Naive thymus-derived CD4-positive, alpha-beta T cell (primary cell): ENCODE measurements around the gene RSPH10B. TPM values are rescaled to one million over a fixed set of nuclear protein-coding genes. Genes with fewer than 3 reads are reported as not detected.
"Not testable (repeated sequence)": the region's sequence is repeated elsewhere in the genome, so short reads cannot be mapped to it uniquely, and the experiment has no call there.

ENCODE experiments used
- ATAC-seq: fragments of 150-1000 bp; cut with Tn5 transposase; 2 replicates; pipeline ENCODE4 v1.10.0; 2021; ENCODE audit warnings: mild to moderate bottlenecking, moderate library complexity
- CTCF ChIA-PET: fragments of 350-600 bp; sonication (Branson Sonifier 250); formaldehyde crosslinking; loops from one replicate; lab custom pipeline; 2021; ENCODE audit warnings: antibody characterized with exemption; lab: Charles Lee
- POLR2A ChIA-PET: fragments of 350-600 bp; sonication (Branson Sonifier 250); formaldehyde crosslinking; loops from one replicate; lab custom pipeline; 2021; ENCODE audit warnings: antibody characterized with exemption, inconsistent platforms; lab: Charles Lee
- DNase-seq, 9 donors: peaks; one replicate each; pipeline versions ENCODE4 v3.0.0 to v3.0.0-alpha.2; 2020 to 2022; ENCODE audit warnings: mixed read lengths in 1 of 9
- H3K27ac ChIP-seq: one replicate; pipeline ENCODE4 v1.7.0; 2013; ENCODE audit warnings: mild to moderate bottlenecking, low read depth, low read length, moderate library complexity
- H3K27me3 ChIP-seq, 2 donors: one replicate each; pipeline ENCODE4 v1.7.0; 2013; ENCODE audit warnings: low read length in 2 of 2, mild to moderate bottlenecking in 2 of 2, moderate library complexity in 2 of 2; ENCODE audit not compliant: control insufficient read depth in 2 of 2, insufficient read depth in 2 of 2
- H3K36me3 ChIP-seq, 3 experiments: 1 replicate in 2 of 3; 2 replicates in 1 of 3; pipeline ENCODE4 v1.7.0; 2013; ENCODE audit warnings: low read length in 3 of 3, mild to moderate bottlenecking in 3 of 3, moderate library complexity in 1 of 3; ENCODE audit not compliant: insufficient read depth in 3 of 3, control insufficient read depth in 2 of 3
- H3K4me1 ChIP-seq, 2 donors: one replicate each; pipeline ENCODE4 v1.7.0; 2013; ENCODE audit warnings: low read length in 2 of 2, mild to moderate bottlenecking in 2 of 2, moderate library complexity in 1 of 2; ENCODE audit not compliant: control insufficient read depth in 2 of 2, insufficient read depth in 2 of 2
- H3K4me3 ChIP-seq: 2 replicates; pipeline ENCODE4 v1.7.0; 2013; ENCODE audit warnings: mild to moderate bottlenecking, low read length
- H3K9me3 ChIP-seq, 3 experiments: 1 replicate in 2 of 3; 2 replicates in 1 of 3; pipeline ENCODE4 v1.7.0; 2013; ENCODE audit warnings: low read length in 3 of 3; ENCODE audit not compliant: control insufficient read depth in 2 of 3
- H3K27ac Mint-ChIP-seq, 9 donors: one replicate each; pipeline ENCODE4 v1.8.0; 2020 to 2022; ENCODE audit warnings: mixed read lengths in 9 of 9, mild to moderate bottlenecking in 8 of 9, moderate library complexity in 5 of 9, inconsistent platforms in 2 of 9
- H3K27me3 Mint-ChIP-seq, 5 donors: one replicate each; pipeline ENCODE4 v1.8.0; 2021 to 2022; ENCODE audit warnings: mixed read lengths in 5 of 5, mild to moderate bottlenecking in 1 of 5
- H3K36me3 Mint-ChIP-seq, 5 donors: one replicate each; pipeline ENCODE4 v1.8.0; 2020 to 2022; ENCODE audit warnings: mixed read lengths in 5 of 5, mild to moderate bottlenecking in 3 of 5, inconsistent platforms in 1 of 5
- H3K4me1 Mint-ChIP-seq, 7 donors: one replicate each; pipeline ENCODE4 v1.8.0; 2020 to 2022; ENCODE audit warnings: mixed read lengths in 7 of 7, mild to moderate bottlenecking in 3 of 7, inconsistent platforms in 1 of 7
- H3K4me3 Mint-ChIP-seq, 10 donors: one replicate each; pipeline ENCODE4 v1.8.0; 2020 to 2022; ENCODE audit warnings: mild to moderate bottlenecking in 10 of 10, mixed read lengths in 10 of 10, moderate library complexity in 6 of 10, inconsistent platforms in 2 of 10
- H3K9me3 Mint-ChIP-seq, 11 donors: one replicate each; pipeline ENCODE4 v1.8.0; 2020 to 2022; ENCODE audit warnings: mixed read lengths in 11 of 11, mild to moderate bottlenecking in 4 of 11, inconsistent platforms in 1 of 11, moderate library complexity in 1 of 11
- intact Hi-C, 2 donors: fragments of 100-400 bp; cut with micrococcal nuclease; formaldehyde crosslinking; loops; one replicate each; pipeline ENCODE4 v1.15.1; 2023
- polyA plus RNA-seq, 2 donors: library from polyadenylated mRNA; unstranded; fragments of 300-500 nt; fragmentation: Illumina TruSeq; gene quantifications; one replicate each; pipeline ENCODE4 v1.2.3, GENCODE V29; 2021
- total RNA-seq, 6 experiments: library from RNA in 5 of 6; stranded (reverse) in 5 of 6; gene quantifications; 1 replicate in 5 of 6; 2 replicates in 1 of 6; pipeline ENCODE4 v1.2.3 and lab custom pipeline; 2021 to 2026

The RSPH10B gene
- total and polyA plus RNA-seq, 7 experiments from 2014 or later = 0.41 TPM; not detected in 6

GRCh38 chr7:5979680-5980314, 9.3 kb upstream of the RSPH10B start:
- H3K4me3 ChIP-seq, H3K27me3 ChIP-seq, H3K27me3 Mint-ChIP-seq, H3K27ac ChIP-seq, H3K4me3 Mint-ChIP-seq, POLR2A ChIA-PET, H3K36me3 Mint-ChIP-seq, CTCF ChIA-PET, H3K4me1 Mint-ChIP-seq, H3K36me3 ChIP-seq, H3K9me3 ChIP-seq, H3K4me1 ChIP-seq, H3K9me3 Mint-ChIP-seq, ATAC-seq, DNase-seq: not testable (repeated sequence)
- intact Hi-C loops = loop anchor here in 1 of 2 donors (5.0 kb wide), 1 partner anchor 122 kb away; no protein-coding TSS in a partner anchor
- peak overlapping the region in 1 of 9 donors; percentile 51 for H3K27ac Mint-ChIP-seq

GRCh38 chr7:5973580-5973979, 3.1 kb upstream of the RSPH10B start:
- H3K27ac ChIP-seq, H3K27me3 Mint-ChIP-seq, POLR2A ChIA-PET, ATAC-seq, H3K27me3 ChIP-seq, H3K27ac Mint-ChIP-seq, H3K4me1 Mint-ChIP-seq, CTCF ChIA-PET, H3K9me3 ChIP-seq, H3K36me3 Mint-ChIP-seq, H3K36me3 ChIP-seq, DNase-seq, H3K9me3 Mint-ChIP-seq, intact Hi-C loops, H3K4me1 ChIP-seq, H3K4me3 Mint-ChIP-seq, H3K4me3 ChIP-seq: not testable (repeated sequence)

DNA sequence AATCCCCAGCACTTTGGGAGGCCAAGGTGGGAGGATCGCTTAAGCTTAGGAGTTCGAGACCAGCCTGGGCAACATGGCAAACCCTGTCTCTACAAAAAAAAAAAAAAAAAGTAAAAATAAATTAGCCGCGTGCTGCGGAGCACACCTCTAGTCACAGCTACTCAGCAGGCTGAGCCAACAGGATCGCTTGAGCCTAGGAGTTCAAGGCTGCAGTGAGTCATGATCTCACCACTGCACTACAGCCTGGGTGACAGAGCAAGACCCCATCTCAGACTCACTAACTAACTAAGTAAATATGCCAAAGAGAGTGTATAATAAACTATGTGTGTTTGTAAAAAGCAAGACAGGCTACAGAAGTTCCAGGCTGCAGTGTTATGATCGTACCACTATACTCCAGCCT, 6.7 kb downstream of the RSPH10B start:
- POLR2A ChIA-PET = not testable (repeated sequence)

DNA sequence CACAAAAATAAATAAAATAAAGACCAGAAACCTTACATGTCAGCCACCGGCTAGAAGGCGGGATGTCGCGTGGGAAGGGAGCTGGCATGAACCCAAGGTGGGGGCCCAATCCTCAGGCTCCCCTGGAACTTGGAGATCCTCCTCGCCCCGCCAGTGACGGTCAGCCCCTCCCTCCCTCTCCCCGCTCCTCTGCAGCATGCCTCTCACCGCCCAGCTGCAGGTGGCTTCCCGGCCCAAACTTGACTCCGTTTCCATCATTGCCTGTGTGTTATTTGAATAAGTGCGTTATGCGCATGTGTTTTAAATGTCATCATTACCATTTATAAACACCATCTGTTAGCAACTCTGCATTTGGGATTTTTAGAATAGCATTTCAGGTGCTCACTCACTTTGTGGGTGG, 7.3 kb downstream of the RSPH10B start:
- CTCF ChIA-PET, H3K36me3 Mint-ChIP-seq, H3K9me3 ChIP-seq, DNase-seq, intact Hi-C loops, H3K4me3 Mint-ChIP-seq, ATAC-seq, H3K36me3 ChIP-seq, H3K27me3 Mint-ChIP-seq, POLR2A ChIA-PET, H3K27me3 ChIP-seq, H3K27ac ChIP-seq, H3K27ac Mint-ChIP-seq, H3K4me3 ChIP-seq, H3K4me1 Mint-ChIP-seq, H3K9me3 Mint-ChIP-seq, H3K4me1 ChIP-seq: not testable (repeated sequence)

More for the DNA sequence above, 6.7 kb downstream of the RSPH10B start:
- H3K9me3 ChIP-seq, DNase-seq, ATAC-seq, H3K9me3 Mint-ChIP-seq, H3K27ac ChIP-seq, H3K4me1 Mint-ChIP-seq, H3K36me3 Mint-ChIP-seq, H3K27me3 ChIP-seq, H3K27me3 Mint-ChIP-seq, H3K4me3 ChIP-seq, H3K4me3 Mint-ChIP-seq, H3K4me1 ChIP-seq, CTCF ChIA-PET, H3K27ac Mint-ChIP-seq, H3K36me3 ChIP-seq, intact Hi-C loops: not testable (repeated sequence)

DNA sequence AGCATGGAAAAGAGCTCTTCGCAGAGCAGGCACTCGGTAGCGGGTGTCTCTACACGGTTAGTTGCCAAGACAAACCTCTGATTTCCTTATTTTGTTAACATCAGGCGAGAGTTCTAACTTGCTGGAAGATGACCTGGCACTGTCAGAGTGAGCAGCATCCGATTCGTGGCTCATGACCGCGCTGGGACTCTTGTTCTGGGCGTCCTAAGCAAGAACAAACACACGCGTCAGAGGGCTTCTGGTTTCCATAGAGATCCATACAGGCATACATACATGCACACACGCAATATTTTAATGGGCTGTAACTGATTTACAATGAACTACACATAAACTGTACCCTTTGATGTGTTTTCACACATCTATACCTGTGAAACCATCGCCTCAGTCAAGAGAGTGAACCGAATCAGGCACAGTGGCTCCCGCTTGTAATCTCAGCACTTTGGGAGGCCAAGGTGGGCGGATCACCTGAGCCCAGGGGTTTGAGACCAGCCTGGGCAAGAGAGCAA, 35.5 kb downstream of the RSPH10B start:
- H3K4me3 ChIP-seq, DNase-seq, POLR2A ChIA-PET, H3K27ac ChIP-seq, H3K4me1 Mint-ChIP-seq, H3K4me1 ChIP-seq, H3K9me3 Mint-ChIP-seq, intact Hi-C loops, H3K27ac Mint-ChIP-seq, CTCF ChIA-PET, H3K4me3 Mint-ChIP-seq, H3K9me3 ChIP-seq, H3K27me3 Mint-ChIP-seq, H3K36me3 Mint-ChIP-seq, H3K36me3 ChIP-seq, H3K27me3 ChIP-seq: not testable (repeated sequence)
- peak; percentile 38 for ATAC-seq

- H3K4me3 ChIP-seq, H3K27ac Mint-ChIP-seq, H3K27me3 Mint-ChIP-seq, POLR2A ChIA-PET, H3K4me1 Mint-ChIP-seq, H3K9me3 Mint-ChIP-seq, H3K27me3 ChIP-seq, H3K36me3 ChIP-seq, ATAC-seq, intact Hi-C loops, H3K9me3 ChIP-seq, CTCF ChIA-PET, DNase-seq, H3K36me3 Mint-ChIP-seq, H3K4me3 Mint-ChIP-seq, H3K4me1 ChIP-seq, H3K27ac ChIP-seq: not testable (repeated sequence)
Measured at GRCh38 chr7:5931905-5932644, 38.4 kb downstream of the RSPH10B start.

- CTCF ChIA-PET, DNase-seq, H3K9me3 ChIP-seq, H3K4me3 Mint-ChIP-seq, POLR2A ChIA-PET, H3K27me3 ChIP-seq, H3K36me3 Mint-ChIP-seq, H3K27ac Mint-ChIP-seq, H3K9me3 Mint-ChIP-seq, intact Hi-C loops, H3K36me3 ChIP-seq, H3K4me3 ChIP-seq, H3K27me3 Mint-ChIP-seq, H3K27ac ChIP-seq, ATAC-seq, H3K4me1 Mint-ChIP-seq, H3K4me1 ChIP-seq: not testable (repeated sequence)
Measured at GRCh38 chr7:5931250-5931649, 39.2 kb downstream of the RSPH10B start.
